Ascending aorta (tissue), 2 donors: ENCODE data around the gene SMARCA4. TPM values are rescaled to one million over a fixed set of nuclear protein-coding genes. Genes with fewer than 3 reads are reported as not detected.

Experiments used
- DNase-seq, 2 donors: peaks; one replicate each; pipeline ENCODE4 v3.0.0-alpha.2; 2019; ENCODE audit warnings: low spot score in 2 of 2
- H3K27ac ChIP-seq, 2 donors: fragments of 200-600 bp; sonication (generic); one replicate each; pipeline ENCODE4 v1.5.1; 2016 to 2017; ENCODE audit warnings: mild to moderate bottlenecking in 1 of 2
- H3K27me3 ChIP-seq: fragments of 200-600 bp; sonication (generic); one replicate; pipeline ENCODE4 v1.5.1; 2017
- H3K36me3 ChIP-seq, 2 donors: fragments of 200-600 bp; sonication (generic); one replicate each; pipeline ENCODE4 v1.5.1; 2016
- H3K4me1 ChIP-seq, 2 donors: fragments of 200-600 bp; sonication (generic); one replicate each; pipeline ENCODE4 v1.5.1; 2016 to 2017; ENCODE audit warnings: mild to moderate bottlenecking in 1 of 2
- H3K4me3 ChIP-seq, 2 donors: fragments of 200-600 bp; sonication (generic); one replicate each; pipeline ENCODE4 v1.5.1; 2016 to 2017; ENCODE audit warnings: mild to moderate bottlenecking in 1 of 2
- H3K9me3 ChIP-seq, 2 donors: fragments of 200-600 bp; sonication (generic); one replicate each; pipeline ENCODE4 v1.5.1; 2016
- intact Hi-C: fragments of 100-400 bp; cut with DNase I; formaldehyde crosslinking; loops from one replicate; pipeline ENCODE4 v1.15.1; 2023
- total RNA-seq: library from RNA; depleted of rRNA; stranded (reverse); fragments of >200 nt; gene quantifications from one replicate; pipeline ENCODE4 v1.1.0, GENCODE V29; 2016
- TF ChIP-seq, protein P1 (sequence below), 3 experiments: fragments of 200-600 bp in 2 of 3; fragments of 450-650 bp in 1 of 3; sonication (generic) in 2 of 3; IDR thresholded peaks; one replicate each; pipeline ENCODE4 v1.5.1; 2016 to 2019; ENCODE audit warnings: antibody characterized with exemption in 3 of 3, mild to moderate bottlenecking in 1 of 3, moderate library complexity in 1 of 3

SMARCA4 gene
- total RNA-seq, 1 donor from 2014 or later = 89.5 TPM

DNA sequence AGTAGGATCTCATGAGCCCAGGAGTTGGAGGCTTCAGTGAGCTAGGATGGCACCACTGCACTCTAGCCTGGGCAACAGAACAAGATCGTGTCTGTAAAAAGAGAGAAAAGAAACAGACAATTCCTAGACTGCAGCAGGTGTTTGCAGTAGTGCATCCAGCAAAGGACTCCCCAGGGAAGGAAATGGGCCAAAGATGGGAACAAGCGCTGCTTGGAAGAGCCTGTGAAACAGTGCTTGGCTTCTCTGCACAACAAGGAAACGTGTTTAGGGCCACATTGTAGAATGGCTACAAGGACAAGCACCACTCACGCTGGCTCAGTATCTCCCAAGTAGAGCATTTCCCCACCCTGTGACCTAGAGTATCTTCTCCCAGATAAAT, 93.0 kb downstream of the SMARCA4 start:
- TF ChIP-seq, protein P1, sequence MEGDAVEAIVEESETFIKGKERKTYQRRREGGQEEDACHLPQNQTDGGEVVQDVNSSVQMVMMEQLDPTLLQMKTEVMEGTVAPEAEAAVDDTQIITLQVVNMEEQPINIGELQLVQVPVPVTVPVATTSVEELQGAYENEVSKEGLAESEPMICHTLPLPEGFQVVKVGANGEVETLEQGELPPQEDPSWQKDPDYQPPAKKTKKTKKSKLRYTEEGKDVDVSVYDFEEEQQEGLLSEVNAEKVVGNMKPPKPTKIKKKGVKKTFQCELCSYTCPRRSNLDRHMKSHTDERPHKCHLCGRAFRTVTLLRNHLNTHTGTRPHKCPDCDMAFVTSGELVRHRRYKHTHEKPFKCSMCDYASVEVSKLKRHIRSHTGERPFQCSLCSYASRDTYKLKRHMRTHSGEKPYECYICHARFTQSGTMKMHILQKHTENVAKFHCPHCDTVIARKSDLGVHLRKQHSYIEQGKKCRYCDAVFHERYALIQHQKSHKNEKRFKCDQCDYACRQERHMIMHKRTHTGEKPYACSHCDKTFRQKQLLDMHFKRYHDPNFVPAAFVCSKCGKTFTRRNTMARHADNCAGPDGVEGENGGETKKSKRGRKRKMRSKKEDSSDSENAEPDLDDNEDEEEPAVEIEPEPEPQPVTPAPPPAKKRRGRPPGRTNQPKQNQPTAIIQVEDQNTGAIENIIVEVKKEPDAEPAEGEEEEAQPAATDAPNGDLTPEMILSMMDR (IDR thresholded peaks at IDR 0.05) = no peak
- intact Hi-C loops = no loop called here
- Histone ChIP-seq H3K9me3 (no peaks in the 10 kb centered on the region), H3K4me1 (no peaks in the 10 kb centered on the region), H3K36me3 (peaks cover 14 to 37% of the 10 kb centered on the region in 2 donors), H3K4me3 (no peak overlapping the region), H3K27ac (no peak overlapping the region), H3K27me3 (no peaks in the 10 kb centered on the region)
- DNase-seq = no peak

DNA sequence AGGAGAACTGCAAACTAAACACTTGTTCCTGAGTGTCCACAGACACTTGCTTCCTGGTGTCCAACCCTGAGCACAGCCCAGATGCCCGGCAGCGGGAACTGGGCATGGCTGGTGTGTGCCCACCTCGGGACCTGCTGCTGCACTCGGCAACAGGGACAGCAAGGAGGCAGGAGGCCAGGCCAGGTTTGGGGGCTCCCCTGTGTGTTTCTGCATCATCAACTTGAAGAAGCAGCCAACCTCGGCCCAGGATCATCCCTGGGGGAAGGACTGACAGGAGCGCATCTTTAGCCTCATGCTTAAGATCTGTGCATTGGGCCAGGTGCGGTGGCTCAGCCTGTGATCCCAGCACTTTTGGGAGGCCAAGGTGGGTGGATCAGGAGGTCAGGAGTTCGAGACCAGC, 93.4 kb downstream of the SMARCA4 start:
- H3K4me1 ChIP-seq = no peaks in the 10 kb centered on the region
- H3K27me3 ChIP-seq = no peaks in the 10 kb centered on the region
- DNase-seq = no peak
- H3K27ac ChIP-seq = no peak overlapping the region
- TF ChIP-seq, protein P1 (IDR thresholded peaks at IDR 0.05) = no peak
- H3K9me3 ChIP-seq = no peaks in the 10 kb centered on the region
- no peak overlapping the region for H3K4me3 ChIP-seq
- H3K36me3 ChIP-seq = peaks cover 16 to 38% of the 10 kb centered on the region in 2 donors
- intact Hi-C loops = no loop called here

DNA sequence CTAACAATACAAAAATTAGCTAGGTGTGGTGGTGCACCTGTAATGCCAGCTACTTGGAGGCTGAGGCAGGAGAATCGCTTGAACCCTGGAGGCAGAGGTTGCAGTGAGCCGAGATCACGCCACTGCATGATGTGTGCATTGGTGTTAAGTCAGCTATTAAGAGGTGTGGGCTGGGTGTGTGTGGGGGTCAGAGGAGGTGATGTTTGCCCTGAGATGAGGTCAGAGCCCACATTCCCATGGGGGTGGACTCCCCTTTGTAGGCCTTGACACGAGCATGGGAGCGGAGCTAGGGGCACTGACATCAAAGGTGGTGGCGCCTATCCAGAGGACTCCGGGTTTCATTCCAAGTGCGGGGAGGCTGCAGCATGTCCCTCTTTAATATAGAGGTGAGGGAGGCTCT, 93.8 kb downstream of the SMARCA4 start:
- no peaks in the 10 kb centered on the region for H3K4me1 ChIP-seq
- H3K27me3 ChIP-seq = no peaks in the 10 kb centered on the region
- no peak overlapping the region for H3K4me3 ChIP-seq
- H3K9me3 ChIP-seq = no peaks in the 10 kb centered on the region
- H3K36me3 ChIP-seq = peaks cover 18 to 40% of the 10 kb centered on the region in 2 donors
- DNase-seq = no peak
- TF ChIP-seq, protein P1 (IDR thresholded peaks at IDR 0.05) = no peak
- intact Hi-C loops = no loop called here
- no peak overlapping the region for H3K27ac ChIP-seq

DNA sequence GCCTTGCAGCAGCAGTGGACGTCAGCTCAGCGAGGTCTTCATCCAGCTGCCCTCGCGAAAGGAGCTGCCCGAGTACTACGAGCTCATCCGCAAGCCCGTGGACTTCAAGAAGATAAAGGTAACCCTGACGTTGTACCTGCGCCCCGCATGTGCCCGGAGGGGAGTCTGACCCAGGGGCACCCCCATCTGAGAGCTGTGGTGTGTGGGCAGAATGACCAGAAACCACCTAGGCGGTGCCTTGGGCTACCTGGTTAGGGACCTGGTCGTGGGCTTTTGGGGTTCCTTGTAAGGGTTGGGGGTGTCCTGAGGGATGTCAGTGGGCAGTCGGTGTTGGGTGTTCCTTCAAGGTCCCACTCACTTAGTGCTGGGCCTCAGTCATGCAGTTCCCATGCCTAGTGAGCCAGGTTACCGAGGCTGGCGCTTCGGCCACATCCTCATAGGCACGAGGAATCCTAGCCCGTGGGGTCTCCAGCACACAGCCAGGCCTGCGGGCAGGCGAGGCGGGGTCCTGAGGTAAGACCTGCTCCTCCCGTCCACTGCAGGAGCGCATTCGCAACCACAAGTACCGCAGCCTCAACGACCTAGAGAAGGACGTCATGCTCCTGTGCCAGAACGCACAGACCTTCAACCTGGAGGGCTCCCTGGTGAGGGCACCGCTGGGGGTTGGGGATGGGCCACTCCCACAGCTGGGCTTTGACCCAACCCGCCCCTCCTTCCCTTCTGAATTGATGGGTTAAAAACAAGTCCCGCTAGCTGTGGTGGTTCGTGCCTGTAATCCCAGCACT, 97.6 kb downstream of the SMARCA4 start:
- Histone ChIP-seq H3K4me1 (no peaks in the 10 kb centered on the region), H3K4me3 (no peak overlapping the region), H3K9me3 (no peaks in the 10 kb centered on the region), H3K36me3 (peaks cover 25 to 50% of the 10 kb centered on the region in 2 donors), H3K27ac (no peak overlapping the region), H3K27me3 (no peaks in the 10 kb centered on the region)
- intact Hi-C loops = no loop called here
- TF ChIP-seq, protein P1 (IDR thresholded peaks at IDR 0.05) = no peak
- no peak for DNase-seq

DNA sequence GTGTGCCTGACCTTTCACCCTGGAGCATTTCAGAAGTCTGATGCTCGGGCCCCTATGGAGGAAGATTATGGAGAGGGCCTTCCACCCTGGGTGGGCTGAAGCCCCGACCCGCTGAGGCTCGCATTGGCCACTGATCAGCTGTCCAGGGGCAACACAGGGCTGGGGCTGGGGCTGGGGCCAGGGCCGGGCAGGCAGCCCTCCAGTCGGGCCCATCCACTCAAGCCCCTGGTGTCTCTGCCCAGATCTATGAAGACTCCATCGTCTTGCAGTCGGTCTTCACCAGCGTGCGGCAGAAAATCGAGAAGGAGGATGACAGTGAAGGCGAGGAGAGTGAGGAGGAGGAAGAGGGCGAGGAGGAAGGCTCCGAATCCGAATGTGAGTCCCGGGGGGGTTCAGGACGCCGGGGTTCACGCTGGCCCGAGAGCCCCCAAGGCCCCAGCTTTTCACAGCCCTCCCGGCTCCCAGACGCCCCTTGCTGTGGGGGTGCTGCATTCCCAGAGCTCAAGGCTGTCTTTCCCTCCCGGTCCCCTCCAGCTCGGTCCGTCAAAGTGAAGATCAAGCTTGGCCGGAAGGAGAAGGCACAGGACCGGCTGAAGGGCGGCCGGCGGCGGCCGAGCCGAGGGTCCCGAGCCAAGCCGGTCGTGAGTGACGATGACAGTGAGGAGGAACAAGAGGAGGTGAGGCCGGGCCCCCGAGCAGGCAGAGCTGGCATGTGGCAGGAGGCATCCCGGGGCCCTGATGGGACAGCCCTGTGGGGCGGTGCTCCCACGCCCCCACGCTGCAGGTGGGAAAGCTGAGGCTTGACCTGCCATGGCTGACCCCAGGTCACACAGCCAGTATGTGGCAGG, 98.9 kb downstream of the SMARCA4 start:
- H3K36me3 ChIP-seq = peaks cover 25 to 43% of the 10 kb centered on the region in 2 donors
- no peaks in the 10 kb centered on the region for H3K27me3 ChIP-seq
- H3K9me3 ChIP-seq = no peaks in the 10 kb centered on the region
- H3K4me1 ChIP-seq = no peaks in the 10 kb centered on the region
- intact Hi-C loops = no loop called here
- TF ChIP-seq, protein P1 (IDR thresholded peaks at IDR 0.05) = no peak
- DNase-seq = no peak
- no peak overlapping the region for H3K4me3 ChIP-seq
- H3K27ac ChIP-seq = no peak overlapping the region
